Fibroblast of mammary gland (primary cell): ENCODE measurements around the gene RAB40B.

Experiments
- DNase-seq: peaks from one replicate; pipeline ENCODE4 v3.0.0-alpha.2; 2010; ENCODE audit warnings: low read depth
- H3K4me3 ChIP-seq: 2 replicates; pipeline ENCODE4 v1.5.1; 2011; ENCODE audit warnings: low read depth, mild to moderate bottlenecking, low read length, moderate library complexity; ENCODE audit not compliant: control insufficient read depth
- TF ChIP-seq, protein P1 (sequence below): conservative IDR thresholded peaks from 2 replicates; pipeline ENCODE4 v1.5.1; 2011; ENCODE audit warnings: low read depth, low read length, inconsistent platforms; ENCODE audit not compliant: control insufficient read depth, insufficient read depth

Gene RAB40B

DNA sequence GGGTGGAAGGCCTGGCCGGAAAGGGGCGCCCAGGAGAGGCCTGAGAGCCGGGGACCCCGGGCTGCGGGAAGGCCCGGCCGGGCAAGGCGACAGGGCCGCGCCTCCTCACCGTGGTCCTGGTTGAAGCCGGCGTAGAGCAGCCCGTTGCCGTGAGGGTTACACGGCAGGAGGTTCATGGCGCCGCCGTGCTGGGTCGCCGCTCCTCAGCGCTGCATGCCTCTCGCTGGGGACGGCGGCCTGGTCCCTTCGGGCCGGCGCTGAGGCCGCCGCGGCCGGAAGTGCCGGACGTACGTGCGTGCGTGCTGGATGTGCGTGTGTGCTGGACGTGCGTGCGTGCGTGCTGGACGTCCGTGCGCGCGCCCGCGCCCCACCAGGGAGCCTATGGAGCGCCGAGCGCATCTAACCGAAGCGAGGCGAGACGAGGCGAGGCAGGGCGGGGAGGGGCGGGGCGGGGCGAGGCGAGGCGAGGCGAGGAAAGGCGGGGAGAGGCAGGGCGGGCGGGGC is 50.3 kb downstream of the RAB40B start, which contains the start of gene WDR45B:
WDR45B (minus strand) TSS at position 280 of the 504 bp plus-strand sequence; CDS start at position 176, 104 bp downstream.
- DNase-seq, result peak; percentile 95
- H3K4me3 ChIP-seq, result peak within 1 kb of the TSS; percentile 87
- TF ChIP-seq, protein P1, sequence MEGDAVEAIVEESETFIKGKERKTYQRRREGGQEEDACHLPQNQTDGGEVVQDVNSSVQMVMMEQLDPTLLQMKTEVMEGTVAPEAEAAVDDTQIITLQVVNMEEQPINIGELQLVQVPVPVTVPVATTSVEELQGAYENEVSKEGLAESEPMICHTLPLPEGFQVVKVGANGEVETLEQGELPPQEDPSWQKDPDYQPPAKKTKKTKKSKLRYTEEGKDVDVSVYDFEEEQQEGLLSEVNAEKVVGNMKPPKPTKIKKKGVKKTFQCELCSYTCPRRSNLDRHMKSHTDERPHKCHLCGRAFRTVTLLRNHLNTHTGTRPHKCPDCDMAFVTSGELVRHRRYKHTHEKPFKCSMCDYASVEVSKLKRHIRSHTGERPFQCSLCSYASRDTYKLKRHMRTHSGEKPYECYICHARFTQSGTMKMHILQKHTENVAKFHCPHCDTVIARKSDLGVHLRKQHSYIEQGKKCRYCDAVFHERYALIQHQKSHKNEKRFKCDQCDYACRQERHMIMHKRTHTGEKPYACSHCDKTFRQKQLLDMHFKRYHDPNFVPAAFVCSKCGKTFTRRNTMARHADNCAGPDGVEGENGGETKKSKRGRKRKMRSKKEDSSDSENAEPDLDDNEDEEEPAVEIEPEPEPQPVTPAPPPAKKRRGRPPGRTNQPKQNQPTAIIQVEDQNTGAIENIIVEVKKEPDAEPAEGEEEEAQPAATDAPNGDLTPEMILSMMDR, result no peak

DNA sequence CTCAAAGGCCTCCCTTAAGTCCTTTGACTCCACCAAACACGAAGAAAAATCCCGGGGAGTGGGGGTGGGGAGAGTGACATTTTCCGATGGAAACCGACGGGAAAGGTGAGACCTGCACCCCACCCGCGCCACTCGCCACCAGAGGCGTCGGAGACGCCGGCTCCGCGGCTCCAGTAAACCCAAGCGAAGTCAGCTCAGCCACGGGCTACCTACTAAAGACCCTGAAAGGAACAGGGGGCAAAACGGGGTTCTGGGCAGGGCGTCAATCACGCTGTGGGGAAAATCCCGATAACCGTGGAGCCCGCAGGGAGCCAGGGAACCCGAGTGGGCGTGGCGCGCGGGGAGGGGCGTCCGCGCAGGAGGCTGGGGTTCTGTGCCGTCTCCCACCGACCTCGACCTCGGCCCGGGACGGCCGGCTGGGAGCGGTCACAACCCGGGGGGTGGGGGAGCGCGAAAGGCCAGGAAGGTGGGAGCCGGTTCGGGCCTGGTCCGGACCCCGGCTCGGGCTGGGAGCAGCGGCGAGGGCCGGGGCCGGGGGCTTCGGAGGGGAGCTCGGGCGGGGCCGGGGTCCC is 50.8 kb downstream of the RAB40B start:
- DNase-seq, result no peak
- peak overlapping the region; percentile 87 for H3K4me3 ChIP-seq
- TF ChIP-seq, protein P1, result no peak

DNA sequence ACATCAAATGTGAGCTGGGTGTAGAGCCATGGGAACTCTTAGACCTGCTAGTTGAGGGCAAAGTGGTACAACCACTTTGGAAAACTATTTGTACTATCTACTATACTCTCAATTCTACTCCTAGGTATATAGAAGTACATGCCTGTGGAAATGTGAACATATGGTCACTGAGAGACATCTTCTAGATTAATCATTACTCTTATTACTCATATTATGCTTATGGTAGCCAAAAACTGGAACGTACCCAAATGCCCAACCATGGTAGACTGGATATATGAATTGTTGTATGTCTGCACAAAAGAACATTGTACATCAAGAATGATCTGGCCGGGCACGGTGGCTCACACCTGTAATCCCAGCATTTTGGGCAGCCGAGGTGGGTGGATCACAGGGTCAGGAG is 53.0 kb downstream of the RAB40B start:
- TF ChIP-seq, protein P1, result no peak
- no peak overlapping the region for H3K4me3 ChIP-seq
- peak; percentile 66 for DNase-seq

DNA sequence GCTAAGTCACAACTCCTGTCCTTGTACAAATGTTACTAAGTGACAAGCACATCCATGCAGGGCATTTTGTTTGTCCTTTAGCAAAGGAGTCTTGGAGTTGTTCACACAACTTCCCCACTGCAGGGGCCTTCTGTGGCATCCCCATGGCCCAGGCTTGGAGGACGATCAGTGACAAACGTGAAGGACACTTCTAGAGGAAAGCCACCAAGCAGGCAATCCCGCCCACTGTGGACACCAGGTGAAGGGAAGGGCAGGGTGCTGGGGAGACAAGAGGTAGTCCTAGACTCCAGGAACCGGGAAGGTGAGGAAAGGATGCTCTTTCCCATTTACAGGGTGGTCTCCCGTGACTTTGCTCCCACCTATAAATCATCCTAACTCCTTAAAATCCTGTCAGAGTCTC is 54.4 kb downstream of the RAB40B start:
- H3K4me3 ChIP-seq, result no peak overlapping the region
- no peak for DNase-seq
- TF ChIP-seq, protein P1, result no peak

DNA sequence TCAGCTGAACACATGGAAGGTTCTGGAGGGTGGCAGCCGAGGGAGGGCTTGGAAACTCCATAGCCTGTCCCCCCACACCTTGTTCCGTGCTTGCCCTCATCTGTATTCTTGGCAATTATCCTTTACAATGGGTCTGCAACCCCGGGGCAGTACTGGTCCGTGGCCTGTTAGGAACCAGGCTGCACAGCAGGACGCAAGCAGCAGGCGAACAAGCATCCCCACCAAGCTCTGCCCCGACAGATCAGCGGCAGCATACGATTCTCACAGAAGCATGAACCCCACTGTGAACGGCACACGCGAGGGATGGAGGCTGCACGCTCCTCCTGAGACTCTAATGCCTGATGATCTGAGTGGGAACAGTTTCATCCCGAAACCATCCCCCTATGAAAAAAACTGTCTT is 56.5 kb downstream of the RAB40B start:
- TF ChIP-seq, protein P1, result no peak
- DNase-seq, result no peak
- no peak overlapping the region for H3K4me3 ChIP-seq

DNA sequence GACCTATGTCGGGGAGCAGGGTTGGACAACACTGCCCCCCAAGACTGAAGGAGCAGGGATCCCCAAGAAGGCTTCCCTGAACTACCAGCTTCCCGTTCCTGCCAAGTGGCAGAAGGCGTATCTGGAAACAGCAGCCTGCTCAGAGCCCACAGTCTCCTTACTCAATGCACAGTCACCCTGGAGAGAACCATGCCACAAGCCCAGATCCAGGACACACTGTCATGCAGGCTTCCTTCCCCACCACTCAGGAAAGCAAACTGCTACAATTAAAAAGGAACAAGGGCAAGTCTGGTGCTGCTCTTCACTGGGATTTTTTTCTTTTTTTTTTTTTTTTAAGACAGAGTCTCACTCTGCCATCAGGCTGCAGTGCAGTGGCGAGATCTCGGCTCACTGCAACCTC is 58.5 kb downstream of the RAB40B start:
- H3K4me3 ChIP-seq, result no peak overlapping the region
- TF ChIP-seq, protein P1, result no peak
- no peak for DNase-seq
